ENCODE results near the gene CNTNAP2. TPM values are rescaled to one million over a fixed set of nuclear protein-coding genes. Genes with fewer than 3 reads are reported as not detected.

The CNTNAP2 gene
- total and polyA plus RNA-seq, 2 of the 13 experiments (the other 11 are each of a cell fraction or from before 2014, with no cell fraction given): 0.40 to 0.42 TPM

DNA sequence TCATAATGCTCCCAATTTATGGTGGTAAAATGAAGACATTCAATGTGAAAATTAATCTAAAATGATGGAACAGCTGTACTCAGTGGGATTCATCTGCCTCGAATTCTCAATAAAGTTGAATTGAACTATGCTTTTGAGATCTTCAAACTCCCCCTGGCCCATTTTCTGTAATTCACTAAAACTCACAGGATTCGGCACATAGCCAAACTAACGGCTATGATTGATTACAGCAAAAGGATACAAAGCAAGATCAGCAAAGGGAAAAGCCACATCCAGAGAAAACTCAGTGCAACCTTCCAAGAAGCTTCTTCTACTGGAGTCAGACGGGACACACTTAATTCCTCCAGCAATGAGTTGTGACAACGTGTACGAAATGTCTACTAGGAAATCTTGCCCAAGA, 307.5 kb downstream of the CNTNAP2 start (continued):
- TF ChIP-seq, protein P1, sequence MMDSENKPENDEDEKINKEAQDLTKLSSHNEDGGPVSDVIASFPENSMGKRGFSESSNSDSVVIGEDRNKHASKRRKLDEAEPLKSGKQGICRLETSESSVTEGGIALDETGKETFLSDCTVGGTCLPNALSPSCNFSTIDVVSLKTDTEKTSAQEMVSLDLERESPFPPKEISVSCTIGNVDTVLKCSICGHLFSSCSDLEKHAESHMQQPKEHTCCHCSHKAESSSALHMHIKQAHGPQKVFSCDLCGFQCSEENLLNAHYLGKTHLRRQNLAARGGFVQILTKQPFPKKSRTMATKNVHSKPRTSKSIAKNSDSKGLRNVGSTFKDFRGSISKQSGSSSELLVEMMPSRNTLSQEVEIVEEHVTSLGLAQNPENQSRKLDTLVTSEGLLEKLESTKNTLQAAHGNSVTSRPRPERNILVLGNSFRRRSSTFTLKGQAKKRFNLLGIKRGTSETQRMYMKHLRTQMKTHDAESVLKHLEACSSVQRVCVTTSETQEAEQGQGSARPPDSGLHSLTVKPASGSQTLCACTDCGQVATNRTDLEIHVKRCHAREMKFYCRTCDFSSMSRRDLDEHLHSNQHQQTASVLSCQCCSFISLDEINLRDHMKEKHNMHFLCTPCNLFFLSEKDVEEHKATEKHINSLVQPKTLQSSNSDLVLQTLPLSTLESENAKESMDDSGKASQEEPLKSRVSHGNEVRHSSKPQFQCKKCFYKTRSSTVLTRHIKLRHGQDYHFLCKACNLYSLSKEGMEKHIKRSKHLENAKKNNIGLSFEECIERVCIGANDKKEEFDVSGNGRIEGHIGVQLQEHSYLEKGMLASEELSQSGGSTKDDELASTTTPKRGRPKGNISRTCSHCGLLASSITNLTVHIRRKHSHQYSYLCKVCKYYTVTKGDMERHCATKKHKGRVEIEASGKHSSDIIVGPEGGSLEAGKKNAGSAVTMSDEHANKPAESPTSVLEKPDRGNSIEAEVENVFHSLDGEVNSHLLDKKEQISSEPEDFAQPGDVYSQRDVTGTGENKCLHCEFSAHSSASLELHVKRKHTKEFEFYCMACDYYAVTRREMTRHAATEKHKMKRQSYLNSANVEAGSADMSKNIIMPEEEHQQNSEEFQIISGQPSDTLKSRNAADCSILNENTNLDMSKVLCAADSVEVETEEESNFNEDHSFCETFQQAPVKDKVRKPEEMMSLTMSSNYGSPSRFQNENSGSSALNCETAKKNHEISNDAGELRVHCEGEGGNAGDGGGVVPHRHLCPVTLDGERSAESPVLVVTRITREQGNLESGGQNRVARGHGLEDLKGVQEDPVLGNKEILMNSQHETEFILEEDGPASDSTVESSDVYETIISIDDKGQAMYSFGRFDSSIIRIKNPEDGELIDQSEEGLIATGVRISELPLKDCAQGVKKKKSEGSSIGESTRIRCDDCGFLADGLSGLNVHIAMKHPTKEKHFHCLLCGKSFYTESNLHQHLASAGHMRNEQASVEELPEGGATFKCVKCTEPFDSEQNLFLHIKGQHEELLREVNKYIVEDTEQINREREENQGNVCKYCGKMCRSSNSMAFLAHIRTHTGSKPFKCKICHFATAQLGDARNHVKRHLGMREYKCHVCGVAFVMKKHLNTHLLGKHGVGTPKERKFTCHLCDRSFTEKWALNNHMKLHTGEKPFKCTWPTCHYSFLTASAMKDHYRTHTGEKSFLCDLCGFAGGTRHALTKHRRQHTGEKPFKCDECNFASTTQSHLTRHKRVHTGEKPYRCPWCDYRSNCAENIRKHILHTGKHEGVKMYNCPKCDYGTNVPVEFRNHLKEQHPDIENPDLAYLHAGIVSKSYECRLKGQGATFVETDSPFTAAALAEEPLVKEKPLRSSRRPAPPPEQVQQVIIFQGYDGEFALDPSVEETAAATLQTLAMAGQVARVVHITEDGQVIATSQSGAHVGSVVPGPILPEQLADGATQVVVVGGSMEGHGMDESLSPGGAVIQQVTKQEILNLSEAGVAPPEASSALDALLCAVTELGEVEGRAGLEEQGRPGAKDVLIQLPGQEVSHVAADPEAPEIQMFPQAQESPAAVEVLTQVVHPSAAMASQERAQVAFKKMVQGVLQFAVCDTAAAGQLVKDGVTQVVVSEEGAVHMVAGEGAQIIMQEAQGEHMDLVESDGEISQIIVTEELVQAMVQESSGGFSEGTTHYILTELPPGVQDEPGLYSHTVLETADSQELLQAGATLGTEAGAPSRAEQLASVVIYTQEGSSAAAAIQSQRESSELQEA (CRISPR knock-in tag; IDR thresholded peaks at IDR 0.05; ENCODE audit: not compliant biosample characterization): no peak

DNA sequence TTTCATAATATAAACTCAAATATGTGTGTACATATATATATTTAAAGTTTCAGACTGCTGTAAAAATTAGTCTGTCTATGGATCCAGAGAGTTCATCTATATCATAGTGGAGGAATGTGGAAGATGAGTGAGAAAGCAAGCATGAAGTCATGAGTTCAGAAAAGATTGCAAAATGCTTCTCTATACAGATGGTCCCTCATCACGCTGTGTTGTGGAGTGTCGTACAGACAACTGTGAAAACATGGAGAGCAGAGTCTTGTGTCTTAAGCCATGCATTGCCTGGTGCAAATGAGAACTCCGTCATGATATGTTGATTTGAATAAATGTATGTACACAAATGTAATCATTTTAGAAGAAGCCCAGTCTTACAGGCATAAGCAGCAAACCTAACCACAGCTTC, 316.9 kb downstream of the CNTNAP2 start:
- no peaks in the 10 kb centered on the region for H3K36me3 ChIP-seq (replicated peaks in 1 of 2; ENCODE audit: control insufficient read depth in 1 of 2, insufficient read depth in 2 of 2, low read length in 2 of 2)
- no peak overlapping the region for H3K27ac ChIP-seq (ENCODE audit: extremely low read length, insufficient read depth, low read length)
- no peak overlapping the region for H3K4me3 ChIP-seq (replicated peaks in 1 of 3; ENCODE audit: insufficient read depth in 1 of 3, low read depth in 2 of 3, low read length in 3 of 3)
- no TSS peak for BruUV-seq (replicated peaks)
- in situ Hi-C loops (cut with HindIII; ENCODE audit: extremely low pct_ligation_motif_present, low pct_unique_long_range_greater_than_20kb) (no loop called here), intact Hi-C loops (cut with micrococcal nuclease; ENCODE audit: unreplicated experiment) (no loop called here)
- H4K20me1 ChIP-seq (ENCODE audit: insufficient read depth, low read length): no peaks in the 10 kb centered on the region
- H3K9me3 ChIP-seq (ENCODE audit: low read length): peaks cover 48% of the 10 kb centered on the region
- ATAC-seq (no peak), DNase-seq (ENCODE audit: low spot score) (no peak), FAIRE-seq (no peak)
- POLR2A ChIA-PET: no interaction called here
- H3K4me1 ChIP-seq (ENCODE audit: insufficient read depth, low read length): no peaks in the 10 kb centered on the region
- WGBS (ENCODE audit: low lambda C conversion rate): 6% methylated on average over 3 of the region's 3 CpGs
- no peak overlapping the region for H3K9ac ChIP-seq (ENCODE audit: insufficient read depth, low read depth, low read length)
- TF ChIP-seq MED1 (CRISPR knock-in tag; IDR thresholded peaks at IDR 0.05) (no peak), ZMYM4 (CRISPR knock-in tag; IDR thresholded peaks at IDR 0.05) (no peak), POGZ (CRISPR knock-in tag; IDR thresholded peaks at IDR 0.05) (no peak)
- no peak overlapping the region for H2AFZ ChIP-seq (ENCODE audit: low read length)
- H3K4me2 ChIP-seq (ENCODE audit: low read depth, low read length): no peak overlapping the region
- no peaks in the 10 kb centered on the region for H3K27me3 ChIP-seq (ENCODE audit: control insufficient read depth in 1 of 2, insufficient read depth in 2 of 2, low read length in 2 of 2)
- CTCF ChIA-PET (ENCODE audit: low intra/inter-chr PET ratio, low total read pairs): no interaction called here
- no peaks in the 10 kb centered on the region for H3K79me2 ChIP-seq (ENCODE audit: insufficient read depth, low read length)
